GM21390 (cell line): ENCODE results near the gene PCK1.

Experiments
- ATAC-seq: cut with Tn5 transposase; IDR thresholded peaks from one replicate; pipeline ENCODE4 v1.9.1; 2021; ENCODE audit not compliant: unreplicated experiment

The PCK1 gene

DNA sequence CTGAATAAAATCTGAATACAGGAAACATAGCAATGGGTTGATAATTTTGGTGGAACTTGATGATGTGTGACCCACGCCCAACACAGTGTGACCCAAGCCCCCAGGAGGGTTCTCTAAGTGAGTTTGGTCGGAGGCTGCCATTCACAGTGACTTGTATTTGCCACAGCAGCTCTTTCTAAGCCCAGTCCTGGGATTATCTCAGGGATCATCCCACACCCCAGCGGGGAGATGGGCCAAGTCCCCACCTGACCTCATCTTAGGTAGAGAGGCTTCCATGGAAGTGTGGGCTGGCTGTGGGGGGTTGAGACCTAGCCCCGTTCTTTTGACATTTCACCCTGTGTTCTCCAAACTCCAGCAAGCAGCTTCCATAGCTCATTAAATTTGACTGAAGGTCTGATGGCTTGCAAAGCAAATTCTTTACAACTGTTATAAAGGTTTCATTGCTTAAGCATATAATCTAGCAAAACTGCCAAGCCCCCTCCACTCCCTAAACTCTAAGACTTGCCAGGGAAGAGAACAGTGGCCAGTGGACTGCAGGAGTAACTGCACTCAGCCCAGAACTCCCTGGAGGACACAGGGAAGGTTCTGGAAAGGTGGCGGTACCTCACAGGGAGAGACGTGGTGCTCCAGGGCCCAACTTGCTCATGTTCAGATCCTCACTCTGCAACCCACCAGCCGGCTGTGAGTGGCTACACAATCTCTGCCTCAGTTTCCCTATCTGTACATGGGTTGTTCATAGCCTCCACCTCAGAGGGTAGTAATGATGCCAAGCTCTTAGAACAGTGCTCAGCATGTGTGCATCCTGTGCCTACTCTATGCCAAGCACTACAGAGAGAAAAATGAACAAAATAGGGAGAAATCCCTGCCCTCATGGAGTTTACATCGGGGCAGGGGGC is 1.0 kb upstream of the PCK1 start:
- no peak for ATAC-seq

DNA sequence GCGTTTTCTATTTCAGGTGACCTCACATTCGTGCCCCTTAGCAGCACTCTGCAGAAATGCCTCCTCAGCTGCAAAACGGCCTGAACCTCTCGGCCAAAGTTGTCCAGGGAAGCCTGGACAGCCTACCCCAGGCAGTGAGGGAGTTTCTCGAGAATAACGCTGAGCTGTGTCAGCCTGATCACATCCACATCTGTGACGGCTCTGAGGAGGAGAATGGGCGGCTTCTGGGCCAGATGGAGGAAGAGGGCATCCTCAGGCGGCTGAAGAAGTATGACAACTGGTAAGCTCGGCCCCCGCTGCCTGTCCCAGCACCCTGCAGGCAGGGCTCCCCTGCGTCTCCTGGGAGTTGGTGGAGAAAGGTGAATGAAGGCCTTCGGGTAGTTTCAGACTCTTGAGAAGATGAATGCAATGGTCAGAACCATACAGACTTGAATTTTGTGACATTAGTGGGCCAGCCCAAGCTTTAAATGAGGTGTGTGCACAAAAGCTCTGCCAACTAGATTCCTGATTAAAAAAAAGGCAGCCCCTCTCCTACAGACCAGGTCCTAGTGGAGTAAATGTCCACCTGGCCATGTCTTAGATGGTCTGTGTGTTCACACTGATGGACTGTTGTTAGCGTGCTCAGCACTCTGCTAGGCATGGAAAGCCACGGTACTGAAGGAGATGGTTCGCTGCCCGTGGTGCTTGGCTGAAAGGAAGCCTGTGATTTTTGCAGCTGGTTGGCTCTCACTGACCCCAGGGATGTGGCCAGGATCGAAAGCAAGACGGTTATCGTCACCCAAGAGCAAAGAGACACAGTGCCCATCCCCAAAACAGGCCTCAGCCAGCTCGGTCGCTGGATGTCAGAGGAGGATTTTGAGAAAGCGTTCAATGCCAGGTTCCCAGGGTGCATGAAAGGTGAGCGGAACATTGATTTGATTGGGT is 708 bp downstream of the PCK1 start:
- ATAC-seq = no peak

DNA sequence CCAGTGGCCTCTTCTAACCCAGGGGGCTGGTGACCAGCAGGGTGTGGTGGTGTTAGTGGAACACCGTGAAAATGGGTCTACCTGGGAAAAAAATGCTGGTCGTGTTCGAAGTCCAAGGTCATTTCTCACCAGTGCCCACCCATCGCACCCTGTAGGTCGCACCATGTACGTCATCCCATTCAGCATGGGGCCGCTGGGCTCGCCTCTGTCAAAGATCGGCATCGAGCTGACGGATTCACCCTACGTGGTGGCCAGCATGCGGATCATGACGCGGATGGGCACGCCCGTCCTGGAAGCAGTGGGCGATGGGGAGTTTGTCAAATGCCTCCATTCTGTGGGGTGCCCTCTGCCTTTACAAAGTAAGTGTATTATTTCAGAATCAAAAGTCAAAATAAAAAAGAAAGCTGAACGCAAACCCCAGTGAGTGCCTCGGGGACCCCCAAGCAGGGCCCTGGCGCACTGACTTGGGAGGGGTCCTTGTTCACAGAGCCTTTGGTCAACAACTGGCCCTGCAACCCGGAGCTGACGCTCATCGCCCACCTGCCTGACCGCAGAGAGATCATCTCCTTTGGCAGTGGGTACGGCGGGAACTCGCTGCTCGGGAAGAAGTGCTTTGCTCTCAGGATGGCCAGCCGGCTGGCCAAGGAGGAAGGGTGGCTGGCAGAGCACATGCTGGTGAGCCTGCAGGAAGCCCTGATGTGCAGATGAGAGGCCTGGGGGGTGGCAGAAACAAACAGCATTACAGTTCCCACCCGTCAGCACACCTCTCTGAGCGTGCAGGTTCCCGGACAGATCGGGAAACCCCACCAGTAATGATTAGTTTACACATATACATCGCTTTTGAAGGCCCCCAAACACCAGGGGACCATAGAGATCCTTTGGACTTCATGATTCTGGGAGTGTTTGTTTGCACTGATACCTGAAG is 1.9 kb downstream of the PCK1 start:
- no peak for ATAC-seq

DNA sequence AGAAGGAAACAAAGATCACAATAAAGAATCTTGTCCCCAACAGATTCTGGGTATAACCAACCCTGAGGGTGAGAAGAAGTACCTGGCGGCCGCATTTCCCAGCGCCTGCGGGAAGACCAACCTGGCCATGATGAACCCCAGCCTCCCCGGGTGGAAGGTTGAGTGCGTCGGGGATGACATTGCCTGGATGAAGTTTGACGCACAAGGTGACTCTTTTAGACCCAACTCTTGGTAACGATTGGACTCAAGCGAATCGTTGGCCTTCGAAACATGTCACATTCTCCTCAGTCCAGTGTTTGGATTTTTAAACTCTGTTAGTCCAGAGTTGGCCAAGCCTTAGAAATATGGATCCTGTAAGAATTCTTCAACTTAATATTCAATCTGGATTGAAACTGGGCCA is 2.6 kb downstream of the PCK1 start:
- no peak for ATAC-seq

DNA sequence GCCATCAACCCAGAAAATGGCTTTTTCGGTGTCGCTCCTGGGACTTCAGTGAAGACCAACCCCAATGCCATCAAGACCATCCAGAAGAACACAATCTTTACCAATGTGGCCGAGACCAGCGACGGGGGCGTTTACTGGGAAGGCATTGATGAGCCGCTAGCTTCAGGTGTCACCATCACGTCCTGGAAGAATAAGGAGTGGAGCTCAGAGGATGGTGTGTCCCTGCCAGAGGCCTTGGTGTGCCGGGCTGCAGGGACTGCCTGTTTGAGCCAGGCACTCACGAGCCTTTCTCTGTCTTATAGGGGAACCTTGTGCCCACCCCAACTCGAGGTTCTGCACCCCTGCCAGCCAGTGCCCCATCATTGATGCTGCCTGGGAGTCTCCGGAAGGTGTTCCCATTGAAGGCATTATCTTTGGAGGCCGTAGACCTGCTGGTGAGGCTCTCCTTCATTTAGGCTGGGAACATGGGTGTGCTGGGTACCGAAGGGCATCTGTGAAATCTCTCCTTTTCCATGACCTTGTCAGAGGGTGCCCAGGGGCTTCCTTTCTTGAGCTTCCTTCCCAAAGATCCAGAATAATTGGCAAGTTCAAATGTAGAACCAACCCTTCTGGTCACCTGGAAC is 3.4 kb downstream of the PCK1 start:
- ATAC-seq = no peak

DNA sequence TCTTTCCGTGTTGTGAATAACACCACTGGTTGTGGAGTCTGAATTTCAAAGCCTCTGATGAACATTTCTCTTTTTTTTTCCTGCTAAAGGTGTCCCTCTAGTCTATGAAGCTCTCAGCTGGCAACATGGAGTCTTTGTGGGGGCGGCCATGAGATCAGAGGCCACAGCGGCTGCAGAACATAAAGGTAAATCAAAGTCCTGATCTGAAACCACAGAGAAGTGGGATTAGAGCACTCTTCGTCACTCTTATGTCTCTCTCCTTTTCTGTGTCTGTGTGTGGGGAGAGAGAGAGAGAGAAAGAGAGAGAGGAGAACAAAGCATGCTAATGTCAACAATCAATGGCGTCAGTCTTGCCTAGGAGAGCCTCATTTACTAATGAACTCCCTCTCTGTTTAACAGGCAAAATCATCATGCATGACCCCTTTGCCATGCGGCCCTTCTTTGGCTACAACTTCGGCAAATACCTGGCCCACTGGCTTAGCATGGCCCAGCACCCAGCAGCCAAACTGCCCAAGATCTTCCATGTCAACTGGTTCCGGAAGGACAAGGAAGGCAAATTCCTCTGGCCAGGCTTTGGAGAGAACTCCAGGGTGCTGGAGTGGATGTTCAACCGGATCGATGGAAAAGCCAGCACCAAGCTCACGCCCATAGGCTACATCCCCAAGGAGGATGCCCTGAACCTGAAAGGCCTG is 4.2 kb downstream of the PCK1 start:
- no peak for ATAC-seq

DNA sequence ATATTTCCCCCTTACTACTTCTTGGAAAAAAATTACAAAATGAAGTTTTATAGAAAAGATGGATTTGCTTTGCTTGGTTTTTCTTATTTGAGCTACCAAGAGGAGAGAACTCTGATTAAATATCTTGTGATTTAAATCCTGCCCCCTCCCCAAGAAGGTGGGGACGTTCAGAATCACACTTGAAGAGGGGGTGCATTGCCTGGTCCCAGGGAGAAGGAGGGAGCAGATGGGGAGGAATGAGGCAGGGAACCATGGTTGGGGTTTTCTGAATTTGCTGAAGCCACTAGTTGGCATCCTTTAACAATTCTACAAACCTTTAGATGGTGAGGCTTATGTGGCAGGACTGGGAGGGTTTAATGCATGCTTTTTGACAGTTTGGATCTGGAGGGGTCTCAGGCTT is 5.5 kb downstream of the PCK1 start:
- no peak for ATAC-seq

DNA sequence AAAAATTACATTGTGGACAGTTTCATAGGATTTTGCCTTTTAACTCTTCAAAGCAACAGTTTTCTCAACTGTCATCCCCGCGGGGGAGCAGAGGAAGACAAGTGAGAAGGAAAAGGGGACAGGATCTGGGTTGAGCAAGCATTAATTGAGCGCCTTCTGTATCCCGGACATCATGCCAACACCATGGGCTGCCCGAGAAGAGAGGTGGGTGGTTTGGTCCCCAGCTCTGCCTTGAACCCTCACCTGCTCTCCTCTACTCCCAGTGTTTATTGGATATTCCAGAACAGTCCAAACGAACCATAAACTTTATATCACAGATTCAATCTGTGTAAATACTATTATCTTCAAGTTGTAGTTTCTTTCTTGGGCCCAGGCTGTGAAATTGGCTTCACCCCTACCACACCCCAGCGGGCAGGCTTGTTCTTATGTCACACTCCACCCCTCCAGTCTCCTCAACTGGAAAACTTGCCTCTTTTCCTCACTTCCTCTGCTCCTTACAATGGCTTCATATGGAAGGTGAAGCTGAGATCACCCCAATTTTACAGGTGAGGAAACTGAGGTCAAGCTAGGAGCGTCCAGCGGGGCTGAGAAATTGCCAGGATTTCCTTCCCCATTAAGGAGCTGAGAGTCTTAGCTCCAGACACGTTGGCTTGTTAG is 6.0 kb downstream of the PCK1 start:
- ATAC-seq = no peak

DNA sequence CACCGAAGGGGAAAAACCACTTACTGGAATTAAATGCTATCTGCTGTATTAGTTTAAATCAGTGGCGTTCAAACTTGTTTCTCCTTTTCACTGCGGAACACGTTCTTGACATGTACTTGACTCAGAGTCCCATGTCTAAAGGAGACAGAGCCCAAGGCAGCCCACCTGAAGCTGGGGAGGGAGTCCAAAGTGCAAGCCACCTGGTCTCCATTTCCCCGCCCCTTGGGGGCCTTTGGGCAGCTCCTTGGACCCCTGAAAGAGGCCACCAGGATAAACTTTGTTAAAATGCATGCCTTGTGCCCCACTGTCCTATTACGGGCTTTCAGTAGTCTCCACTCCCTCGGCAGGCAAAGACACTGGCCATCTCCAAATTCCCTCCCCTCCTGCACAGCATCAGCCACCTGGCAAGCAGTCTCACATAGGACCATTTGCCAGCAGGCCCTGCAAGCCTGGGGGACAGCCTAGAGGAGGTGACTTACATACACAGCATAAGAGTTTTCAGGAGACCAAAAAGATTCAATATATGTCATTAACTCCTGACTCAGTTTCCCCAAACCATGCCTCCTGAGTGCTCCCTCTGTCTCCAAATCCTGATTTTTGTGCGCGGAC is 6.7 kb downstream of the PCK1 start:
- ATAC-seq = no peak

DNA sequence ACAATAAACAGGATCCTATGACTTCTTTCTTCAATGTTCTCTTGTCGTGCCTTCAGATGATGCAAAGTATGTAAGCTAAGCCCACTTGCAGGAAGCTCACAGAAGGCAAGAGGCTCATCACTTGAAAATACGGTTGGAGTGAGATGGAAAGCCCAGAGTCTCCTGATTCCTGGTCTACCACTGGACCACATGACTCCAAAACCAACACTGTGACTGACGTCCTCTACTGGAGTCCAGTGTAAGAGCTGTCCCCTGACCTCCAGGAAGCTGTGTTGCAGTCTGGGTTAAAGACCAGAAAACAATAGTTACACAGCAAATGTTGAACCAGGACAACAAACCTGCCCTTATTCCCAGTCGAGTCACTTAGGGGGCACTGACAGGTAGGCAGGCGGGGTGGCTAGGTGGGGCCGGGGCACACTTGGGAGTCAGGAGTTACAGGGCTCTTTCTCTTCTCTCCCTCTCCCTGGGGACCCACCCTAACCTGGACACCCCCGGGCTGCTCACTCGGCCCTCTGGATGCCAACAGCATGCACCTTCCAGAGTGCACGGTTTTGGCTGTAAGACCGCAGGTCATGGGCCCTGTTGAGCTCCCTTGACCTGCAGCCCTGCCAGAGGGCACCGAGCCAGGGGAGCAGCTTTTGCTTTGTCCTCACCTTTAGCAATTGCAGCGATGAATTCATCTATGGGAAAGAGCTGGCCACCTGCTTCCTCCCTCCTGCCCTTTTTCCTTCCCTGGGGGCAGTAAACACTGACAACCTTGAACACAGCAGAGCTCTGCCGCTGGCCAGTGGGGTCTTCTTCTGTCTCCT is 7.4 kb downstream of the PCK1 start:
- no peak for ATAC-seq

DNA sequence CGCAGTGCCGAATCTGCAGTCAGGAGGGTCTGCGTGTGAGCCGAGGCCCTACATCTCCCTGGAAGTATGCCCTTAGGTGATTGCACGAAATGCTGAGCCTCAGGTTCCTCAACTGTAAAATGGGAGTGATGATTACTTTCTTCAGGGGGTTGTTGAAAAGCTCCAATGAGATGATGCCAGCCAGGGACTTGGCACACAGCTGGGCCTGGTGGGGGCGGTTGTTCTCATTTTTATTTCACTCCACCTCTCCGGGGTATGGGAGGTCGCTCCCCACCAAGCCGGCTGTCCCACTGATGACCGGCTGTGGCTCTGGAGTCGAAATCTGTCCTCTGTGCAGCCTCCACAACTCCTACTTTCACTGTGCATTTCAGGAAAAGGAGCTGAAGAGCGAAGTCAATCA is 8.1 kb downstream of the PCK1 start:
- no peak for ATAC-seq

DNA sequence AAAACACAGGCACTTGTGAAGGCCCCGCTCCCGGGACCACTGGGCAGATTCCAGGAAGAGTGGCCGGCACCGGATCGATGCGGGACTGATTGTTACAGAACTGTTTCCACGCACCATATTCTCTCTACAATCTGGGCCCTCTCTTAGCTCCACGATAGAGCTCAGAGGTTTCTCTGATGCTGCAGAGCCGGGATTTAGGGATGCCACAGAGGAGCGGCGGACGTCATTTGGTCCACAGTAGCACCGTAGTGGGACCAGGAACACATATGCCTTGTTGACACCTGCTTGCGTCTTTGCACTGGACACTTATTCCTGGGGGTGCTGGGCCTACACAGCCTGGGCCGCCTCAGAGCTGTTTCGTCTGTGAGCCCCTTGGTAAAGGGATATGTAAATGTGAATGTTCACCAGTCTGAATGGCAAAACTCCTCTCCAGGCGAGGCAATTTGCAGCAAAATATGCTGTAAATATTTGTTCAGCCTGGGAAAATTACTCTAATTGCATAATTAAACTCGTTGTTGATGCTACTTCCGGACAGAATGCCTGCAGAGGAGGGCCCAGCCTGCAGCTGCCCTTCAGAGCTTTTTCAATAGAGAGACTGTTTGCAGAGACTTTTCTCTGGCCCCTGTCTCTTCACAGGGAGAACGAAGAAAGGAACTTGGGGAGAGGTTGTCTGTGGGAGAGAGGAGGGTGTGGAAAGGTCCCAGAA is 9.4 kb downstream of the PCK1 start:
- no peak for ATAC-seq

DNA sequence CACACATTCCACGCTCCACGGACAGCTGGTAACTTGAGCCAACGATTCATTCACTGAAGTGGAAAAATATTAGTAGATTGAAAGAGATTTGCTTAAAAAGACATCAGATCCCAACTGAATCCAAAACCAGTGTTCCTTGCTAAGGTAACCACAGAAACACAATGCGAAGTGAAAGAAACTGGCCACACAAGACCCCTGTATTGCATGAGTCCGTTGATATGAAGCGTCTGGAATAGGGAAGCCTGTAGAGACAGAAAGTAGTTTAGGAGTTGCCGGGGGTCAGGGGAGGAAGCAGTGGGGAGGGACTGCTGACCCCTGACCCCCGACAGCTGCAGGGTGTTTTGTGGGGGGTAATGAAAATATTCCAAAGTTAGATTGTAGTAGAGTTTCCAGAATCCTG is 10.0 kb downstream of the PCK1 start:
- no peak for ATAC-seq

DNA sequence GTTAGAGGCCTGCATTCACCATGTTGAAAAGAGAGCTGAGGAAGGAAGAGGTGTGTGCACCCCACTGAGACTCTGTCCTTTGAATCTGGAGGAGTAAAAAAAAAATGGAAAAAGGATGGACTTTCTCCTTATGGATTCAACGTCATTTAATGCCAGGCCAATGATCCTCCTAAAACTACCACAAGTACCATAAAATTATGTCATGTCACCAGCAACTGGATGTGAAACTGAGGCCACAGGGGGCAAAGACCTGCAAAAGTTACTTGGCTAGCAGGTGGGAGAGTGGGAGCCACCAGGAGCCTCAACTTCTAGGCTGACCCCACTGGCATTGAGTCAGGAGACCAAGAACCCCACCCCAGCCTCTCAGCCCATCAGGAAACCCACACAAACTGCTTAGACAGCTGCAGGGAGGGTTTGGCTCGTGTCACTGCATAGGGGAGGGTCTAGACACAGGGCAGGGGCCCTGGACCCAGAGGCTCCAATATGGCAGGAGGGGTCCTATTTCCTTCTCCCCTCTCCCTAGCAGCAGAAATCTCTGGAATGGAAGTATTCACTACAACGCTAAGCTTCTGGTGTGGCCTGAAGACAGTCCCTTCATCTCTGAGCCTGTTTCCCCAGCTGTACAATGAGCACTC is 11.0 kb downstream of the PCK1 start:
- ATAC-seq = no peak

DNA sequence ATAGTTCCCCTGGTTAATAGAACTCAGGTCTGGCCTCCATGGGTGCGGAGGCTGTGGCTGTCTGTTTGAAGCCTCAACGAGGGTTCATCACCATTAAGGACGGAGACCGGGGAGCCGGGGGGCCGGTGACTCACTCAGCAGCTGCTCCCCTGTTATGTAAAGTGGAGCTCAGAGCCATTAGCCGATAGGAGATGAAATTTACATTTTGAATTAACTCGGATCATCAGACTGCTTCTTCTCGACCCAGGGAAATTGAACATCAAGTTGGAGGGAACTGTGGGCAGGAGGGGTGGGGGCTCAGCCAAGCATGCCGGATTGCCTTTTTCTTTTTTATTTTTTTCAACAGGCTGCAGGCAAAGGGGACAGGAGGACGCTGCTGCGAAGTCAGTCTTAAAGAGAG is 12.3 kb downstream of the PCK1 start:
- ATAC-seq = no peak

DNA sequence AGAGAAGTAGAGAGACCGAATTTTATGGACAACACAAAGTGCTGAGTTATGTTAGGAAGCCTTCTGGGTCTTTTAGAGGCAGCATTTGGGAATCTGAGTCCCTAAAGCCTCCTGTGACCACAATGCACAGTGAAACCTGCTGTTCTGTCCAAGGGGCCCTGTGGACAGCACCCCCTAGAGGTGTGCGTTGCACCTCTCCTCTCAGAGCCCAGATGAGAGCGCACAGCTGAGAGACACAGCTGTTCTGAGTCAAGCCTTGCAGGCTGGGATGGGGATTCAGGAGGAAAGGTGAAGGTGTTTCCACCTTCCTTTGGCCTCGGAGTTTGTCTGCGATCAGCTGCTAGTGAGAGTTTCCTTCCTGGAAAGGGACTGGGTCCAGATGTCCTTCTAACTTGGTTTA is 13.0 kb downstream of the PCK1 start:
- ATAC-seq = no peak

DNA sequence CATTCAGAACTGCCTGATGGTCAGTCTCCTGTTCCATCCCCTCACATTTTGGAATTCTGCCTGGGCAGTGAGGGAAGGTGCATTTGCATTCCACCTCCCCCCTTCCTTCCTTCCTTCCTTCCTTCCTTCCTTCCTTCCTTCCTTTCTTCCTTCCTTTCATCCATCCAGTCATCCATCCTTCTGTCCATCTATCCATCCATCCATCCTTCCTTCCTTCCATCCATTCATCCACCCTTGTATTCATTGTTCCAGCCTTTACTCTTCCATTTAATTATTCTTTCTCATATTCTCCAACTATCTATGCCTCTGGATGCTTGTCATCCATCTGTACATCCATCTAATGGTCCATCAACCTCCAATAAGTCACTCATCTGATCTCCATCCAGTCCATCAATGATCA is 14.0 kb downstream of the PCK1 start:
- no peak for ATAC-seq
